Colonic mucosa (tissue), 4 donors: Measurements from ENCODE around the gene IFT80. TPM values are rescaled to one million over a fixed set of nuclear protein-coding genes. Genes with fewer than 3 reads are reported as not detected.

Experiments
- DNase-seq: peaks from one replicate; pipeline ENCODE4 v3.0.0-alpha.2; 2020
- H3K27ac ChIP-seq: fragments of 200-600 bp; one replicate; pipeline ENCODE4 v1.8.0; 2021
- H3K27me3 ChIP-seq: fragments of 200-600 bp; one replicate; pipeline ENCODE4 v1.8.0; 2021
- H3K36me3 ChIP-seq: fragments of 200-600 bp; one replicate; pipeline ENCODE4 v1.8.0; 2021
- H3K4me1 ChIP-seq: fragments of 200-600 bp; one replicate; pipeline ENCODE4 v1.8.0; 2021; ENCODE audit warnings: mild to moderate bottlenecking
- H3K4me3 ChIP-seq: fragments of 200-600 bp; one replicate; pipeline ENCODE4 v1.8.0; 2021
- H3K9ac ChIP-seq, 2 donors: one replicate each; pipeline ENCODE4 v1.7.0; 2013; ENCODE audit warnings: control low read depth in 2 of 2, low read depth in 2 of 2, low read length in 2 of 2
- H3K9me3 ChIP-seq: fragments of 200-600 bp; one replicate; pipeline ENCODE4 v1.8.0; 2021
- CTCF ChIP-seq: fragments of 200-600 bp; IDR thresholded peaks from one replicate; pipeline ENCODE4 v1.8.0; 2022; ENCODE audit warnings: antibody characterized with exemption, mild to moderate bottlenecking
- intact Hi-C: fragments of 100-400 bp; cut with DNase I; formaldehyde crosslinking; loops from one replicate; pipeline ENCODE4 v1.14.1; 2022
- total RNA-seq, 2 donors: library from RNA; stranded (reverse); fragmentation: NEBNext Ultra II Directional in 1 of 2; extraction: Animal tissue kit (Norgen Biotek cat#: 25700) in 1 of 2; gene quantifications; one replicate each; pipeline ENCODE4 v1.2.1, GENCODE V29; 2021
- donor health status: healthy.
- donor health status: DM: no; HTN: no; CAD: no.
- donor health status: DM: no; HTN: no; CAD: no.

IFT80 gene
- total RNA-seq, 2 donors from 2014 or later = 13.1 to 13.8 TPM

GRCh38 chr3:160440687-160441086, 41.7 kb upstream of the IFT80 start:
- no peaks in the 10 kb centered on the region for H3K9me3 ChIP-seq

GRCh38 chr3:160437083-160437455, 38.0 kb upstream of the IFT80 start:
- Histone ChIP-seq H3K4me1 (no peaks in the 10 kb centered on the region), H3K4me3 (no peak overlapping the region), H3K27ac (no peak overlapping the region), H3K36me3 (peaks cover 5% of the 10 kb centered on the region), H3K9ac (no peak overlapping the region), H3K27me3 (no peaks in the 10 kb centered on the region), H3K9me3 (no peaks in the 10 kb centered on the region)
- intact Hi-C loops = no loop called here
- DNase-seq = no peak
- TF ChIP-seq CTCF = no peak

More at GRCh38 chr3:160440687-160441086, 41.7 kb upstream of the IFT80 start:
- H3K9ac ChIP-seq = no peak overlapping the region
- no peaks in the 10 kb centered on the region for H3K27me3 ChIP-seq
- H3K4me1 ChIP-seq = no peaks in the 10 kb centered on the region
- no peak for DNase-seq
- intact Hi-C loops = no loop called here
- no peak for TF ChIP-seq CTCF
- no peak overlapping the region for H3K4me3 ChIP-seq
- H3K27ac ChIP-seq = no peak overlapping the region
- no peaks in the 10 kb centered on the region for H3K36me3 ChIP-seq

- Histone ChIP-seq H3K9me3 (no peaks in the 10 kb centered on the region), H3K4me3 (no peak overlapping the region), H3K27me3 (no peaks in the 10 kb centered on the region), H3K27ac (no peak overlapping the region), H3K36me3 (peaks cover 5% of the 10 kb centered on the region), H3K4me1 (no peaks in the 10 kb centered on the region), H3K9ac (no peak overlapping the region)
- DNase-seq = no peak
- intact Hi-C loops = no loop called here
- TF ChIP-seq CTCF = no peak
These were observed 36.7 kb upstream of the IFT80 start for GRCh38 chr3:160435747-160436146.

GRCh38 chr3:160435095-160435494, 36.1 kb upstream of the IFT80 start:
- Histone ChIP-seq H3K27me3 (no peaks in the 10 kb centered on the region), H3K9ac (no peak overlapping the region), H3K36me3 (peaks cover 5% of the 10 kb centered on the region), H3K4me1 (no peaks in the 10 kb centered on the region), H3K27ac (no peak overlapping the region), H3K9me3 (no peaks in the 10 kb centered on the region), H3K4me3 (no peak overlapping the region)
- TF ChIP-seq CTCF = no peak
- no peak for DNase-seq
- intact Hi-C loops = no loop called here

- no peak overlapping the region for H3K9ac ChIP-seq
- no peaks in the 10 kb centered on the region for H3K9me3 ChIP-seq
- H3K27ac ChIP-seq = no peak overlapping the region
- no peak for DNase-seq
- intact Hi-C loops = no loop called here
- H3K4me1 ChIP-seq = no peaks in the 10 kb centered on the region
- peaks cover 5% of the 10 kb centered on the region for H3K36me3 ChIP-seq
- H3K4me3 ChIP-seq = no peak overlapping the region
- no peaks in the 10 kb centered on the region for H3K27me3 ChIP-seq
- no peak for TF ChIP-seq CTCF
These were observed 35.0 kb upstream of the IFT80 start for GRCh38 chr3:160434071-160434470.
